Measurements from ENCODE around the gene LAMTOR3.
"Not testable (repeated sequence)": the region's sequence is repeated elsewhere in the genome, so short reads cannot be mapped to it uniquely, and the experiment has no call there.

LAMTOR3 gene

DNA sequence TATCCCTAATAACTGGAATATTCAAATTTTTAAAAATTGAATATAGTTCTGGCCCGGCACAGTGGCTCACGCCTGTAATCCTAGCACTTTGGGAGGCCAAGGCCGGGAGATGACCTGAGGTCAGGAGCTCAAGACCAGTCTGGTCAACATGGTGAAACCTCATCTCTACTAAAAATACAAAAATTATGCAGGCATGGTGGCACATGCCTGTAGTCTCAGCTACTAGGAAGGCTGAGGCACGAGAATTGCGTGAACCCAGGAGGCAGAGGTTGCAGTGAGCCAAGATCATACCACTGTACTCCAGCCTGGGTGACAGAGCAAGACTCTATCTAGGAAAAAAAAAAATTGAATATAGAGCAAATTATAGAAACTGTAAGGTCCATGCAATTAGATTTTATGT lies 64.2 kb downstream of the LAMTOR3 start:
- DNase-seq, result not testable (repeated sequence)

DNA sequence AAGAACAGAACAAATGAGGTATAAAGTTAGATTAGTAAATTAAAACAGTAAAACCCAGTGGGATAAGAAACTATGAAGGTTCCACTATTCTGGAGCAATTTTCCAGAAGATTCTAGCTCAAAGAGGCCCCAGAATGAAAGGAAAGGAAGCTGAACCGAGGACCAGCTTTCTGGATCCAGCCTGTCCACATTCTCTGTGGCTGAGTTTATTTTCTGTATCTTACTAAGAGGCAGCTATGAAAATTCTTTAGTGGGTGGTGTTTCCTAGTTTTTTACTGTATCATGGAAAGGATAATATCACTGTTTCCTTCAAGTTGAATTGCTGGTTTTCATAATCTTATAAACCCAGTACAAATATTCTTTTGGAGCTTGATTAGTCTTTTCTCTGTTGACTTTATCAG lies 65.8 kb downstream of the LAMTOR3 start:
- no peak for DNase-seq
